A549 treated with AZD9567 at 1 μM for 4 hours (cell line): Measurements from ENCODE around the gene AQP9. TPM values are rescaled to one million over a fixed set of nuclear protein-coding genes. Genes with fewer than 3 reads are reported as not detected.

Experiments used
- total RNA-seq: library from RNA; stranded (reverse); fragments of 200-300 nt; extraction: Qiagen RNA extraction; gene quantifications from 5 replicates; pipeline ENCODE4 v1.2.3, GENCODE V29; 2022; ENCODE audit not compliant: insufficient read depth

Gene AQP9
- 0.08 to 0.15 TPM in 2 of 5 replicates, not detected in the others for total RNA-seq

GRCh38 chr15:58138106-58138505 lies at the start of gene AQP9:
AQP9 (plus strand) TSS chr15:58138381; CDS start chr15:58138566, 185 bp downstream.

Other genes starting within 250 kb of the AQP9 start
- 0.21 to 0.34 TPM in 2 of 5 replicates, not detected in the others for gene ALDH1A2, start 72.7 kb upstream of the AQP9 start, total RNA-seq